Measurements from ENCODE around the gene COL15A1. TPM values are rescaled to one million over a fixed set of nuclear protein-coding genes. Genes with fewer than 3 reads are reported as not detected.

Gene COL15A1
- total and polyA plus RNA-seq, 2 of the 8 experiments (the other 6 are each of a cell fraction or from before 2014, with no cell fraction given) = 0.12 to 0.15 TPM

DNA sequence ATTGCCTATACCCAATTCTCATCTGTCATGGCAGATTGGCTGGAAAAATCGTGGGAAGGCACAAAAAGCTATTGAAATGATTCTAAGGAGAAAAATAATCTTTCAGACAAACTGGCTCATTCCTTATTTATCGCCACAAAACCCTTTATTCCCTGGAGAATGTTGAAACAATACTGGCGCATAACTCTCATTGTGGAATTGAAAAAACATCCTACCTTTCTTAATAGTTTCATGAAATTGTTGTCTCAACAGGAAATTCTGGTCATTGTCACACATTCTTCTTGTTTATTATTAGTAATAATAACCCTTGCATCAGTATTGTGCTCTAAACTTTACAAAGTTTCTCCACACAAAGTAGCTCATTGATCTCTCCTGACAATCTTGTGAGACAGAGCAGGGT is 48.9 kb upstream of the COL15A1 start (continued):
- TF ChIP-seq, protein P1, sequence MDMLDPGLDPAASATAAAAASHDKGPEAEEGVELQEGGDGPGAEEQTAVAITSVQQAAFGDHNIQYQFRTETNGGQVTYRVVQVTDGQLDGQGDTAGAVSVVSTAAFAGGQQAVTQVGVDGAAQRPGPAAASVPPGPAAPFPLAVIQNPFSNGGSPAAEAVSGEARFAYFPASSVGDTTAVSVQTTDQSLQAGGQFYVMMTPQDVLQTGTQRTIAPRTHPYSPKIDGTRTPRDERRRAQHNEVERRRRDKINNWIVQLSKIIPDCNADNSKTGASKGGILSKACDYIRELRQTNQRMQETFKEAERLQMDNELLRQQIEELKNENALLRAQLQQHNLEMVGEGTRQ (IDR thresholded peaks at IDR 0.05; ENCODE audit: low read length) = no peak
- TF ChIP-seq, protein P2, sequence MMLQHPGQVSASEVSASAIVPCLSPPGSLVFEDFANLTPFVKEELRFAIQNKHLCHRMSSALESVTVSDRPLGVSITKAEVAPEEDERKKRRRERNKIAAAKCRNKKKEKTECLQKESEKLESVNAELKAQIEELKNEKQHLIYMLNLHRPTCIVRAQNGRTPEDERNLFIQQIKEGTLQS (IDR thresholded peaks at IDR 0.05; ENCODE audit: insufficient read depth, low read depth, low read length) = no peak
- TF ChIP-seq YY1 (IDR thresholded peaks at IDR 0.05; ENCODE audit: low read depth, low read length) = no peak
- TF ChIP-seq, protein P3, sequence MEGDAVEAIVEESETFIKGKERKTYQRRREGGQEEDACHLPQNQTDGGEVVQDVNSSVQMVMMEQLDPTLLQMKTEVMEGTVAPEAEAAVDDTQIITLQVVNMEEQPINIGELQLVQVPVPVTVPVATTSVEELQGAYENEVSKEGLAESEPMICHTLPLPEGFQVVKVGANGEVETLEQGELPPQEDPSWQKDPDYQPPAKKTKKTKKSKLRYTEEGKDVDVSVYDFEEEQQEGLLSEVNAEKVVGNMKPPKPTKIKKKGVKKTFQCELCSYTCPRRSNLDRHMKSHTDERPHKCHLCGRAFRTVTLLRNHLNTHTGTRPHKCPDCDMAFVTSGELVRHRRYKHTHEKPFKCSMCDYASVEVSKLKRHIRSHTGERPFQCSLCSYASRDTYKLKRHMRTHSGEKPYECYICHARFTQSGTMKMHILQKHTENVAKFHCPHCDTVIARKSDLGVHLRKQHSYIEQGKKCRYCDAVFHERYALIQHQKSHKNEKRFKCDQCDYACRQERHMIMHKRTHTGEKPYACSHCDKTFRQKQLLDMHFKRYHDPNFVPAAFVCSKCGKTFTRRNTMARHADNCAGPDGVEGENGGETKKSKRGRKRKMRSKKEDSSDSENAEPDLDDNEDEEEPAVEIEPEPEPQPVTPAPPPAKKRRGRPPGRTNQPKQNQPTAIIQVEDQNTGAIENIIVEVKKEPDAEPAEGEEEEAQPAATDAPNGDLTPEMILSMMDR (IDR thresholded peaks at IDR 0.05; ENCODE audit: control extremely low read depth in 1 of 3, insufficient read depth in 1 of 3, low read depth in 1 of 3, low read length in 3 of 3) = no peak

Measured in H1 (cell line).